GM18861 (cell line): ENCODE measurements around the gene LYL1.

Source experiments
- ATAC-seq: cut with Tn5 transposase; IDR thresholded peaks from one replicate; pipeline ENCODE4 v1.9.1; 2021; ENCODE audit not compliant: unreplicated experiment

The LYL1 gene

GRCh38 chr19:13110099-13110610 is 7.5 kb upstream of the LYL1 start:
- ATAC-seq: no peak

DNA sequence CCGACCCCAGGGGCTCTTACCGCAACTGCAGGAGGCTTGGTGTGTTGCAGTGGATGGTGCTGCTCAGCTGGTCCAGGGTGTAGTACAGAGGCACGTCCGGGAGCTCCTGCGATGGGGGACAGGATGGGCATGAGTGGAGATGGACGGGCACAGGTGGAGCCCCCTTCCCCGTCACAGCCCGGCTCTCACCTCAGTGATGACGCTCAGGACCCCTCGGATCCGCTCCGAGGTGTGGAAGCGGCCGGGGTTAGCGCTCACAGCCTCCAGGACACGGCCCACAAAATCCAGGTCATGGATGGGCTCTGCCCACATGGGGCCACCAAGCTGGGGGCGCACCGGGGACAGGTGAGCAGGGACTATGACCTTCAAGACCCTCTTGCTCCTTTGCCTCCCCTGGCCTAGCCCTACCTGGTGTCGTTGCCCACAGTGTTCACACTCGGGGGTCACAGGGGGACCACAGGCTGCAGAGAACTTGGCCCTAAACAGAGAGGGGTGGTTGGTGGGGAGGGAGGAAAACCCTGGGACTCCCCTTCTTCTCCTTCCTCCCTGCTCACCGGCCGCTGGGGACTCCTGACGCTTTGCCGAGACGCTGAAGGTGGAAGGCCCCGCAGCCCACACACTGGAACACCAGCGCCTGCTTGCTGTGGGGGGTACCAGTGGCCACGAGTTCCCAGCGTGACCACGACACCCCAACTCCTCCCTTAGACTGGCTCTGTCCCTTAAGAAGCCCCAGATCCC is 6.9 kb upstream of the LYL1 start:
- ATAC-seq: no peak

GRCh38 chr19:13104848-13105711 is 2.4 kb upstream of the LYL1 start:
- no peak for ATAC-seq

- peak; percentile 27 for ATAC-seq
Measured at GRCh38 chr19:13104360-13104847, 1.7 kb upstream of the LYL1 start.

GRCh38 chr19:13103581-13104359 is 1.1 kb upstream of the LYL1 start:
- ATAC-seq: no peak

DNA sequence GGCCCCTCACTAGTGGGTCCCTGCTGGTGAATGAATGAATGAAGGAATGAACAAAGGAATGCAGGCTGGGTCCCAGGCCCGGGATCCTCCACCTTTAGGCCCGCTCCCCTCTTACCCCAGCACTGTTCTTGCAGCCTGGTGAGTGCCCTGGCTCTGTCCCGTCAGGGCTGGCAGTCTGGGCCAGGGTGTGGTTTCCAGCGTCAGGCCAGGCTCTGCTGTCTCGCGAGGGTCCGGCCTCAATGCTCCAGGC is 317 bp downstream of the LYL1 start:
- no peak for ATAC-seq

- no peak for ATAC-seq
Measured at GRCh38 chr19:13101590-13102415, 855 bp downstream of the LYL1 start.

GRCh38 chr19:13100841-13101589 is 1.6 kb downstream of the LYL1 start:
- no peak for ATAC-seq

DNA sequence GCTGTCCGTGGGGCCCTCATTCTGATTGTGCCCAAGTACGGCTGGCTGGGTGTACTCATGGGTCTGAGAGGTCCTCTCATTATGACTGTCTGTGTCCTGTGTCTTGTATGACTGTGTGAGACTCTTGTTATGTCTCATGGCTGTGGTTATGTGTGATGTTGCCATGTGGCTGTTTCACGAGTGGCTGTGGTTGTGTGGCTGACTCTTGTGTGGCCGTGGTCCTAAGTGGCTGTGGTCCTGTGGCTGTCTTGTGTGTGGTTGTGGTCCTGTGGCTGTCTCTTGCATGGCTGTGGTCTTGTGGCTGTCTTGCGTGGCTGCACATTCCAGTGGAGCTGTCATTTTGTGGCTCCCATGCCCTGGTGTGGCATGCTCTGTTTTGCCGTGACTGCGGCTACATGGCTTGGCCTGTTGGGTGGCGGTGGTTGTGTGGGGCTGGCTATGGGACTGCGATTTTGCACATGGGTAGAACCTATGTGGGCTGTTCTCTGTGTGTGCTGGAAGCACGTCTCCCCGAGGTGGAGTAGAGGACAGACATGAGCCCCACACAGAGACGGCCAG is 2.5 kb downstream of the LYL1 start:
- no peak for ATAC-seq

DNA sequence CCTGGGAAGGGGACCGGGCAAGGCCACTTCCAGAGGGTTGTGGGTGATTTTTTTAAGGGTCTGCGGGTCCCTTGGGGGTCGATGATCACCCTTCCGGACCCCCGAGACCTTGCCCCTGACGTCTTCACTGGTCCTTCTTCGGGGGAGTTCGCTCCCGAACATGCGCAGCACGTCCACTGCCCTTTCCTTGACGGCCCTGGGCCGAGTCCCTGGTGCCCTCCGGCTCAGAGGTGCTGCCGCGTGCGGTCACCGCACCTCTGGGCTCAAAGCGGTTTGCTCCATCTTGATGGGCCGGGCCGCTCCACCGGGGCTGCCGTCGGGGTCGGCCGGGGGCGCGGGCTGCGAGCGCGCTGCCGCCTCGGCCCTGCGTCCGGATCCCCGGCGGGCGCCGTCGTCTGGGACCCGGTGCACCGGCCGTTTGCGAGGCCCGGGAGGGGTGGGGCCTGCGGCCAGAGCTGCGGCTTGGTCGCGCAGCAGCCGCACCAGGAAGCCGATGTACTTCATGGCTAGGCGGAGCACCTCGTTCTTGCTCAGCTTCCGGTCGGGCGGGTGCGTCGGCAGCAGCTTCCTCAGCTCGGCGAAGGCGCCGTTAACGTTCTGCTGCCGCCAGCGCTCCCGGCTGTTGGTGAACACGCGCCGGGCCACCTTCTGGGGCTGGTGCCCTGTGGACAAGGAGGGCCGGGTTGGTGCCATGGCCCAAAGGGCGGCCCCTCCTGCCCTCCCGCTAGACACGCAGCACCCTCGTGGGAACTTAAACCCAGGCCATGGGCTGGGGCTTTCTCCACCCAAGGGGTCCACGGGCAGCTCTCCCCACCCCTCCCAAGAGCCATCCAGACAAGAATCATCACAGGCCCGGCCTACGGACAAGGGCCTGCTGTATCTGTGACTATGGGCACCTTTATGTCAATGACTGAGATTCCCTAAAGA is 3.3 kb downstream of the LYL1 start:
- no peak for ATAC-seq

- no peak for ATAC-seq
Measured at GRCh38 chr19:13098277-13099072, 4.2 kb downstream of the LYL1 start.

DNA sequence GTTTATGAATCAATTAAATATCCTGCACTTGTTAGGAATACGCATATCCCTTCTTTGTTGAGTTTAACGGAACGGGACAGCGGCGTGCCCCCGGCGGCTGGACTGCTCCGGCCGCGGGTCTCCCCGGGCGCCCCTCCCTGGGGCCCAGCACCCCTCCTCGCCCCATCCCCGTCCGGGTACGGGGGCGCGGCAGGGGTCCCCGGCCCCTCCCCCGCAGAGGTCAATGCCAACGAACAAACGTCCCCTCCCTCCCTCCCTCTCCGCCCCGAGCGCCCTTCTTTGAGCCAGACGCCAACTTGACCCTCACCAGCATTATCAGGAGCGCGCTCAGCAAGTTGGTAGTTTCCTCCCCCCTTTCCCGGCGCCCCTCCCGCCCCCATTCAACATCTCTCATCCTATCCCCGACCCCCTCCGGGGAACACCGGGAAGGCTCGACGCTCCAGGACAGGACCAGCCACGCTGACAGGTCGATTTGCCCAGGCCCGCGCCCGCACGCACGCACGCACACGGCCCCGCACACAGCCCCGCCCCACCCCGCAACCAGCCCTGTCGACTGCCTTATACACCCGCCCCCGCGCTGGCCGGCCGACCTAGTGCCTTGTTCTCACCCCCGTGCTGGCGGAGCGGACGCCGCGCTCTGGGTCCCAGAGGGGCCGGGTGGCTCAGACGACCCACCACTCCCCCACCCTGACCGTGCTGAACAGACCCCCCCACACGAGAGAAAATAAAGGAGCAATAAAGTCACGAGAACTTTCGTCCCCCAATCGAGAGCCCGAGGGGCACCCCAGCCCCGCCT is 5.0 kb downstream of the LYL1 start:
- ATAC-seq: no peak

GRCh38 chr19:13097033-13097462 is 5.6 kb downstream of the LYL1 start:
- ATAC-seq: no peak

DNA sequence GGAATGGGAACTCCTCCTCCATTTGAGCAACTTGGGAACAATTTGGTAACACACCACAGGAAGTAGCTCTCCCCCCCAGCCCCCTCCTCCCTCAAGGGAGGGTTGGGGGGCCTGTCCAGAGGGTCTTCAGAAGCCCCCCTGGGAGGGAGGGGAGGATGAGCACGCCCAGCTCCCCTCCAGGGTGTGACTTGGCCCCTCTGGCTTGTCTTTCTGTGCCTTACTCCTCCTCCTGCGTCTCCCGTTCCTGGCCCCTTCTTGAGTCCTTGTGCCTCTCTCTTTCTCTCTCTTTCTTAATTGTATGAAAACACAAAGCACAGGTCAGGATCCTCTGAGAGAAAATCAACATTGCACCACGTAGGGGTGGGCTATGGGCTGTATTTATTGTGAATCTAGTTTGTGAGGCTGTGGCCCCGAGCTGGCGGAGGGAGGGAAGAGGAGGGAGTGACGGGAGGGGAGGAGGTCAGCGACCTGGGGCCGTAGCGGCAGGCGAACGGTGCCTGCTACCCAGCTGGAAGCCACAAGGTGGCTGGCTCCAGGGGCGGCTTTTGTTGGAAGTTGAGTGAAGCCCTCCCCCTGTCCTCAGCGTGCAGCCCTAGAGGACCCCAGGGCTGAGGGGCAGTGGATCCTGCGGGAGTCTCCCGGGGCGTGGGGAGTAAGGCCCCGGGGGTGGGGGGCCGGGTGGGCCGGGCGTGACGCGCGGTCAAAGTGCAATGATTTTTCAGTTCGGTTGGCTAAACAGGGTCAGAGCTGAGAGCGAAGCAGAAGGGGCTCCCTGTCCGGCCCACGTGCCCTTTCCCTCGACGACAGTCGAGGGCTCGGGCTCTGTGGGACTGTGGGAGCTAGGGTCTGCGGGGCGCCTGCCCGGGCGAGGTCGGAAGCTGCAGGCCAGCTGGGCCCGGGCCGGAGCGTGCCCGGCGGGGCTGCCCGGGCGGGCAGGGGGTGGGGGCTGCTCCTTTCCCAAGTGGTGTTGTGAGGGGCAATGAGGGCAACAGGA is 6.4 kb downstream of the LYL1 start:
- no peak for ATAC-seq

- no peak for ATAC-seq
Measured at GRCh38 chr19:13095393-13095784, 7.3 kb downstream of the LYL1 start.
